ENCODE results near the gene PALLD. TPM values are rescaled to one million over a fixed set of nuclear protein-coding genes. Genes with fewer than 3 reads are reported as not detected.
A peak's percentile ranks its signal among the peaks of the same experiment; 100 is the strongest.

PALLD gene
- total RNA-seq, 3 donors from 2014 or later = 112 to 663 (median 150) TPM

- H3K9me3 ChIP-seq = no peaks in the 10 kb centered on the region
- H3K4me3 ChIP-seq = no peak overlapping the region
- peaks cover 5% of the 10 kb centered on the region for H3K4me1 ChIP-seq (ENCODE audit: low read depth)
- no peaks in the 10 kb centered on the region for H3K36me3 ChIP-seq (ENCODE audit: low read depth)
- ATAC-seq = no peak
- no peak for DNase-seq
- no peak for TF ChIP-seq CTCF (IDR thresholded peaks at IDR 0.05)
- intact Hi-C loops (cut with DNase I, micrococcal nuclease) = loop anchor here in 1 of 2 donors (10.0 kb wide), 1 partner anchor 171 kb away; no protein-coding TSS in a partner anchor
These were observed 337.0 kb downstream of the PALLD start for GRCh38 chr4:168833881-168834280.

GRCh38 chr4:168835880-168836454 lies 339.1 kb downstream of the PALLD start:
- Histone ChIP-seq H3K36me3 (ENCODE audit: low read depth) (no peaks in the 10 kb centered on the region), H3K9me3 (no peaks in the 10 kb centered on the region), H3K4me3 (no peak overlapping the region), H3K4me1 (ENCODE audit: low read depth) (peaks cover 5% of the 10 kb centered on the region)
- TF ChIP-seq CTCF (IDR thresholded peaks at IDR 0.05) = no peak
- intact Hi-C loops (cut with DNase I, micrococcal nuclease) = loop anchor here in 1 of 2 donors (10.0 kb wide), 1 partner anchor 169 kb away; no protein-coding TSS in a partner anchor
- DNase-seq = no peak
- ATAC-seq = peak; percentile 23

- no peaks in the 10 kb centered on the region for H3K9me3 ChIP-seq
- intact Hi-C loops (cut with DNase I, micrococcal nuclease) = loop anchor here in 1 of 2 donors (10.0 kb wide), 1 partner anchor 168 kb away; no protein-coding TSS in a partner anchor
- no peak overlapping the region for H3K4me3 ChIP-seq
- no peaks in the 10 kb centered on the region for H3K36me3 ChIP-seq (ENCODE audit: low read depth)
- DNase-seq (no peak), ATAC-seq (no peak)
- H3K4me1 ChIP-seq (ENCODE audit: low read depth) = peaks cover under 1% of the 10 kb centered on the region
- TF ChIP-seq CTCF (IDR thresholded peaks at IDR 0.05) = no peak
These were observed 339.6 kb downstream of the PALLD start for GRCh38 chr4:168836490-168836889.

- Histone ChIP-seq H3K4me3 (no peak overlapping the region), H3K4me1 (ENCODE audit: low read depth) (no peaks in the 10 kb centered on the region), H3K9me3 (no peaks in the 10 kb centered on the region), H3K36me3 (ENCODE audit: low read depth) (no peaks in the 10 kb centered on the region)
- no peak for ATAC-seq
- DNase-seq = no peak
- intact Hi-C loops (cut with DNase I, micrococcal nuclease) = loop anchor here in 1 of 2 donors (10.0 kb wide), 1 partner anchor 167 kb away; no protein-coding TSS in a partner anchor
- no peak for TF ChIP-seq CTCF (IDR thresholded peaks at IDR 0.05)
These were observed 341.1 kb downstream of the PALLD start for GRCh38 chr4:168837922-168838321.

GRCh38 chr4:168839758-168840391 lies 343.0 kb downstream of the PALLD start:
- H3K4me1 ChIP-seq (ENCODE audit: low read depth) = no peaks in the 10 kb centered on the region
- H3K9me3 ChIP-seq = no peaks in the 10 kb centered on the region
- no peak for DNase-seq
- no peak for TF ChIP-seq CTCF (IDR thresholded peaks at IDR 0.05)
- intact Hi-C loops (cut with DNase I, micrococcal nuclease) = loop anchor here in 1 of 2 donors (10.0 kb wide), 1 partner anchor 165 kb away; no protein-coding TSS in a partner anchor
- peak; percentile 62 for ATAC-seq
- H3K36me3 ChIP-seq (ENCODE audit: low read depth) = no peaks in the 10 kb centered on the region
- H3K4me3 ChIP-seq = no peak overlapping the region

Measured in mucosa of descending colon (tissue), 3 donors.